ENCODE measurements around the gene CAMTA1. TPM values are rescaled to one million over a fixed set of nuclear protein-coding genes. Genes with fewer than 3 reads are reported as not detected.
"Not testable (repeated sequence)": the region's sequence is repeated elsewhere in the genome, so short reads cannot be mapped to it uniquely, and the experiment has no call there.

Gene CAMTA1
- total RNA-seq, 1 experiment from 2014 or later = 82.2 TPM

DNA sequence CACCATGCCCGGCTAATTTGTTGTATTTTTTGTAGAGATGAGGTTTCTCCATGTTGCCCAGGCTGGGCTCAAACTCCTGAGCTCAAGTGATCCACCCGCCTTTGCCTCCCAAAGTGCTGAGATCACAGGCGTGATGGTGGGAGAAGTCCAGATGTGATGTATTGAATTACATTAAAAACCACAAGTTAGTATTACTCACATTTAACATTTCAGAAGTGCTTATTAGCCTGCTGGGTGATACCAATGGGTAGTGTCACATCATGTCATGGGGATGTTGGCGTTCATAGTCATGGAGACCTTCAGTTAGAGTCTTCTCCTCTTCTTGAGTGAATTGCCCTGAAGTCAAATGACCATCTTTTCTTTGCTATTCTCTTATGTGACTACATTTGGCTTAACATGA is 922.3 kb downstream of the CAMTA1 start:
- H3K27ac ChIP-seq (ENCODE audit: low read length) = no peak overlapping the region
- ChIA-PET POLR2A (no interaction called here), CTCF (no interaction called here)
- H3K4me1 ChIP-seq (ENCODE audit: control insufficient read depth, insufficient read depth, low read length) = 0 out of 2 replicates have a peak, but pooled peaks cover 3% of the 10 kb centered on the region
- intact Hi-C loops (cut with micrococcal nuclease; ENCODE audit: unreplicated experiment) = no loop called here
- TF ChIP-seq, protein P1, sequence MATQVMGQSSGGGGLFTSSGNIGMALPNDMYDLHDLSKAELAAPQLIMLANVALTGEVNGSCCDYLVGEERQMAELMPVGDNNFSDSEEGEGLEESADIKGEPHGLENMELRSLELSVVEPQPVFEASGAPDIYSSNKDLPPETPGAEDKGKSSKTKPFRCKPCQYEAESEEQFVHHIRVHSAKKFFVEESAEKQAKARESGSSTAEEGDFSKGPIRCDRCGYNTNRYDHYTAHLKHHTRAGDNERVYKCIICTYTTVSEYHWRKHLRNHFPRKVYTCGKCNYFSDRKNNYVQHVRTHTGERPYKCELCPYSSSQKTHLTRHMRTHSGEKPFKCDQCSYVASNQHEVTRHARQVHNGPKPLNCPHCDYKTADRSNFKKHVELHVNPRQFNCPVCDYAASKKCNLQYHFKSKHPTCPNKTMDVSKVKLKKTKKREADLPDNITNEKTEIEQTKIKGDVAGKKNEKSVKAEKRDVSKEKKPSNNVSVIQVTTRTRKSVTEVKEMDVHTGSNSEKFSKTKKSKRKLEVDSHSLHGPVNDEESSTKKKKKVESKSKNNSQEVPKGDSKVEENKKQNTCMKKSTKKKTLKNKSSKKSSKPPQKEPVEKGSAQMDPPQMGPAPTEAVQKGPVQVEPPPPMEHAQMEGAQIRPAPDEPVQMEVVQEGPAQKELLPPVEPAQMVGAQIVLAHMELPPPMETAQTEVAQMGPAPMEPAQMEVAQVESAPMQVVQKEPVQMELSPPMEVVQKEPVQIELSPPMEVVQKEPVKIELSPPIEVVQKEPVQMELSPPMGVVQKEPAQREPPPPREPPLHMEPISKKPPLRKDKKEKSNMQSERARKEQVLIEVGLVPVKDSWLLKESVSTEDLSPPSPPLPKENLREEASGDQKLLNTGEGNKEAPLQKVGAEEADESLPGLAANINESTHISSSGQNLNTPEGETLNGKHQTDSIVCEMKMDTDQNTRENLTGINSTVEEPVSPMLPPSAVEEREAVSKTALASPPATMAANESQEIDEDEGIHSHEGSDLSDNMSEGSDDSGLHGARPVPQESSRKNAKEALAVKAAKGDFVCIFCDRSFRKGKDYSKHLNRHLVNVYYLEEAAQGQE (IDR thresholded peaks at IDR 0.05; ENCODE audit: insufficient read depth in 1 of 2, low read depth in 2 of 2, low read length in 1 of 2) = no peak
- no peak for TF ChIP-seq SIN3A (IDR thresholded peaks at IDR 0.05; ENCODE audit: borderline replicate concordance, insufficient read depth, low read depth, low read length)
- TF ChIP-seq, protein P2, sequence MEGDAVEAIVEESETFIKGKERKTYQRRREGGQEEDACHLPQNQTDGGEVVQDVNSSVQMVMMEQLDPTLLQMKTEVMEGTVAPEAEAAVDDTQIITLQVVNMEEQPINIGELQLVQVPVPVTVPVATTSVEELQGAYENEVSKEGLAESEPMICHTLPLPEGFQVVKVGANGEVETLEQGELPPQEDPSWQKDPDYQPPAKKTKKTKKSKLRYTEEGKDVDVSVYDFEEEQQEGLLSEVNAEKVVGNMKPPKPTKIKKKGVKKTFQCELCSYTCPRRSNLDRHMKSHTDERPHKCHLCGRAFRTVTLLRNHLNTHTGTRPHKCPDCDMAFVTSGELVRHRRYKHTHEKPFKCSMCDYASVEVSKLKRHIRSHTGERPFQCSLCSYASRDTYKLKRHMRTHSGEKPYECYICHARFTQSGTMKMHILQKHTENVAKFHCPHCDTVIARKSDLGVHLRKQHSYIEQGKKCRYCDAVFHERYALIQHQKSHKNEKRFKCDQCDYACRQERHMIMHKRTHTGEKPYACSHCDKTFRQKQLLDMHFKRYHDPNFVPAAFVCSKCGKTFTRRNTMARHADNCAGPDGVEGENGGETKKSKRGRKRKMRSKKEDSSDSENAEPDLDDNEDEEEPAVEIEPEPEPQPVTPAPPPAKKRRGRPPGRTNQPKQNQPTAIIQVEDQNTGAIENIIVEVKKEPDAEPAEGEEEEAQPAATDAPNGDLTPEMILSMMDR (IDR thresholded peaks at IDR 0.05) = no peak
- TF ChIP-seq POLR2AphosphoS5 (IDR thresholded peaks at IDR 0.05; ENCODE audit: low read depth, low read length) = no peak
- TF ChIP-seq TCF7L2 (IDR thresholded peaks at IDR 0.05; ENCODE audit: low read depth, low read length) = no peak
- DNase-seq (ENCODE audit: low read depth, low spot score) (no peak), ATAC-seq (no peak)
- no peak overlapping the region for H3K4me3 ChIP-seq (ENCODE audit: low read depth in 2 of 2, low read length in 2 of 2)
- no TSS peak for BruUV-seq (replicated peaks)
- H3K36me3 ChIP-seq (ENCODE audit: control insufficient read depth, insufficient read depth, low read length) = no peaks in the 10 kb centered on the region; the same call in 1 of the 2 replicates
- peaks cover 7% of the 10 kb centered on the region for H3K27me3 ChIP-seq (ENCODE audit: control insufficient read depth, insufficient read depth, low read length)
- no peaks in the 10 kb centered on the region for H3K9me3 ChIP-seq (ENCODE audit: control insufficient read depth, insufficient read depth, low read depth, low read length)
- in situ Hi-C loops (cut with HindIII; ENCODE audit: low pct_unique_long_range_greater_than_20kb, low sequenced_read_pairs) = no loop called here

DNA sequence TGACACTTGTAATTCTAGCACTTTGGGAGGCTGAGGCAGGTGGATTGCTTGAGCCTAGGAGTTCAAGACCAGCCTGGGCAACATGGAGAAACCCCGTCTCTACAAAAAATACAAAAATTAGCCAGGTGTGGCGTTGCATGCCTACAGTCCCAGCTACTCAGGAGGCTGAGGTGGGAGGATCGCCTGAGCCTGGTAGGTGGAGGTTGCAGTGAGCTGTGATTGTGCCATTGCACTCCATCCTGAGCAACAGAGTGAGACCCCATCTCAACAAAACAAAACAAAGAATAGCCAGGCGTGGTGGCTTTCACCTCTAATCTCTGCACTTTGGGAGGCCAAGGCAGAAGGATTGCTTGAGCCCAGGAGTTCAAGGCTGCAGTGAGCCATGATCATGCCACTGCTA is 922.8 kb downstream of the CAMTA1 start:
- BruUV-seq (replicated peaks); DNase-seq (ENCODE audit: low read depth, low spot score); in situ Hi-C loops (cut with HindIII; ENCODE audit: low pct_unique_long_range_greater_than_20kb, low sequenced_read_pairs); intact Hi-C loops (cut with micrococcal nuclease; ENCODE audit: unreplicated experiment); H3K4me1 ChIP-seq (ENCODE audit: control insufficient read depth, insufficient read depth, low read length); POLR2A ChIA-PET; H3K36me3 ChIP-seq (ENCODE audit: control insufficient read depth, insufficient read depth, low read length); H3K27me3 ChIP-seq (ENCODE audit: control insufficient read depth, insufficient read depth, low read length); H3K27ac ChIP-seq (ENCODE audit: low read length); H3K9me3 ChIP-seq (ENCODE audit: control insufficient read depth, insufficient read depth, low read depth, low read length); H3K4me3 ChIP-seq (ENCODE audit: low read depth in 2 of 2, low read length in 2 of 2); ATAC-seq; CTCF ChIA-PET: not testable (repeated sequence)

DNA sequence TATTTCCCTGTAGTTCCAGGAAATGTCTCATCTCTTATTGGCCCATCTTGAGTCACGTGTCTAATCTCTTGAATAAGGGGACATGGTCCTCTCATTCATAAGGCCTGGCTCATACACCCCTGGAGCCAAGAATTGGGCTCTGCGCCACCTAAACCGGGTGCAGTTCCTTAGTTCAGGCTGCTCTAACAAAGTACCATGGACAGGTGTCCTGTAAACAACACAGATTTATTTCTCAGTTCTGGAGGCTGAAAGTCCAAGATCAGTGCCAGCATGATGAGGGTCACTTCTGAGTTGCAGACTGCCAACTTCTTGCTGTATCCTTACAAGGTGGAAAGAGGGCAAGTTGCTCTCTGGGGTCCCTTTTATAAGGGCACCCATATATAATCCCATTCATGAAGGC is 925.6 kb downstream of the CAMTA1 start:
- H3K4me3 ChIP-seq (ENCODE audit: low read depth in 2 of 2, low read length in 2 of 2) = no peak overlapping the region
- in situ Hi-C loops (cut with HindIII; ENCODE audit: low pct_unique_long_range_greater_than_20kb, low sequenced_read_pairs) = no loop called here
- peaks cover 2% of the 10 kb centered on the region; the same call in 1 of the 2 replicates for H3K27me3 ChIP-seq (ENCODE audit: control insufficient read depth, insufficient read depth, low read length)
- DNase-seq (ENCODE audit: low read depth, low spot score) = no peak
- CTCF ChIA-PET = no interaction called here
- H3K36me3 ChIP-seq (ENCODE audit: control insufficient read depth, insufficient read depth, low read length) = no peaks in the 10 kb centered on the region
- no peak overlapping the region for H3K27ac ChIP-seq (ENCODE audit: low read length)
- no peaks in the 10 kb centered on the region for H3K4me1 ChIP-seq (ENCODE audit: control insufficient read depth, insufficient read depth, low read length)
- H3K9me3 ChIP-seq (ENCODE audit: control insufficient read depth, insufficient read depth, low read depth, low read length) = no peaks in the 10 kb centered on the region
- no peak for ATAC-seq
- TF ChIP-seq, protein P1 (IDR thresholded peaks at IDR 0.05; ENCODE audit: insufficient read depth in 1 of 2, low read depth in 2 of 2, low read length in 1 of 2) = peak in 1 of 2 experiments; percentile 67; a peak in 2 of 4 replicates
- no peak for TF ChIP-seq SIN3A (IDR thresholded peaks at IDR 0.05; ENCODE audit: borderline replicate concordance, insufficient read depth, low read depth, low read length)
- TF ChIP-seq, protein P2 (IDR thresholded peaks at IDR 0.05) = no peak
- POLR2A ChIA-PET = no interaction called here
- no TSS peak for BruUV-seq (replicated peaks)
- intact Hi-C loops (cut with micrococcal nuclease; ENCODE audit: unreplicated experiment) = no loop called here
